ENCODE measurements around the gene AP2B1.

Gene AP2B1

GRCh38 chr17:35568561-35568960, 18.6 kb upstream of the AP2B1 start:
- Histone ChIP-seq H3K9me3 (ENCODE audit: insufficient read depth, low read length) (no peaks in the 10 kb centered on the region), H3K4me3 (ENCODE audit: low read length) (peak overlapping the region; percentile 98), H3K27me3 (ENCODE audit: low read depth, low read length) (no peaks in the 10 kb centered on the region), H3K4me2 (ENCODE audit: low read length) (peak overlapping the region; percentile 90), H3K36me3 (replicated peaks; ENCODE audit: low read depth, low read length) (no peaks in the 10 kb centered on the region), H4K20me1 (ENCODE audit: insufficient read depth, low read length) (no peaks in the 10 kb centered on the region), H3K9ac (ENCODE audit: low read length) (peak overlapping the region; percentile 86), H3K79me2 (ENCODE audit: low read length) (peaks cover 36% of the 10 kb centered on the region), H2AFZ (ENCODE audit: low read depth, low read length) (peak overlapping the region; percentile 90; the same call in 1 of the 2 replicates), H3K27ac (ENCODE audit: low read length) (no peak overlapping the region), H3K4me1 (ENCODE audit: low read length) (peaks cover 16% of the 10 kb centered on the region; the same call in 1 of the 2 replicates)
- no peak for TF ChIP-seq EZH2phosphoT487 (IDR thresholded peaks at IDR 0.05; ENCODE audit: low read depth)
- TF ChIP-seq, protein P1, sequence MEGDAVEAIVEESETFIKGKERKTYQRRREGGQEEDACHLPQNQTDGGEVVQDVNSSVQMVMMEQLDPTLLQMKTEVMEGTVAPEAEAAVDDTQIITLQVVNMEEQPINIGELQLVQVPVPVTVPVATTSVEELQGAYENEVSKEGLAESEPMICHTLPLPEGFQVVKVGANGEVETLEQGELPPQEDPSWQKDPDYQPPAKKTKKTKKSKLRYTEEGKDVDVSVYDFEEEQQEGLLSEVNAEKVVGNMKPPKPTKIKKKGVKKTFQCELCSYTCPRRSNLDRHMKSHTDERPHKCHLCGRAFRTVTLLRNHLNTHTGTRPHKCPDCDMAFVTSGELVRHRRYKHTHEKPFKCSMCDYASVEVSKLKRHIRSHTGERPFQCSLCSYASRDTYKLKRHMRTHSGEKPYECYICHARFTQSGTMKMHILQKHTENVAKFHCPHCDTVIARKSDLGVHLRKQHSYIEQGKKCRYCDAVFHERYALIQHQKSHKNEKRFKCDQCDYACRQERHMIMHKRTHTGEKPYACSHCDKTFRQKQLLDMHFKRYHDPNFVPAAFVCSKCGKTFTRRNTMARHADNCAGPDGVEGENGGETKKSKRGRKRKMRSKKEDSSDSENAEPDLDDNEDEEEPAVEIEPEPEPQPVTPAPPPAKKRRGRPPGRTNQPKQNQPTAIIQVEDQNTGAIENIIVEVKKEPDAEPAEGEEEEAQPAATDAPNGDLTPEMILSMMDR (IDR thresholded peaks at IDR 0.05; ENCODE audit: low read depth, low read length), result no peak

GRCh38 chr17:35569405-35569804, 17.7 kb upstream of the AP2B1 start:
- H3K4me2 ChIP-seq (ENCODE audit: low read length), result peak overlapping the region; percentile 90; the same call in 1 of the 2 replicates
- no peaks in the 10 kb centered on the region for H3K9me3 ChIP-seq (ENCODE audit: insufficient read depth, low read length)
- no peak overlapping the region for H3K27ac ChIP-seq (ENCODE audit: low read length)
- H3K79me2 ChIP-seq (ENCODE audit: low read length), result peaks cover 36% of the 10 kb centered on the region
- peaks cover 11% of the 10 kb centered on the region; the same call in 1 of the 2 replicates for H3K4me1 ChIP-seq (ENCODE audit: low read length)
- no peak overlapping the region for H3K9ac ChIP-seq (ENCODE audit: low read length)
- H3K27me3 ChIP-seq (ENCODE audit: low read depth, low read length), result no peaks in the 10 kb centered on the region
- H2AFZ ChIP-seq (ENCODE audit: low read depth, low read length), result no peak overlapping the region
- no peak overlapping the region for H3K4me3 ChIP-seq (ENCODE audit: low read length)
- peaks cover 2% of the 10 kb centered on the region for H3K36me3 ChIP-seq (replicated peaks; ENCODE audit: low read depth, low read length)
- H4K20me1 ChIP-seq (ENCODE audit: insufficient read depth, low read length), result no peaks in the 10 kb centered on the region
- TF ChIP-seq EZH2phosphoT487 (IDR thresholded peaks at IDR 0.05; ENCODE audit: low read depth), result no peak
- TF ChIP-seq, protein P1 (IDR thresholded peaks at IDR 0.05; ENCODE audit: low read depth, low read length), result no peak

GRCh38 chr17:35575759-35576158, 11.4 kb upstream of the AP2B1 start:
- Histone ChIP-seq H3K27ac (ENCODE audit: low read length) (no peak overlapping the region), H3K79me2 (ENCODE audit: low read length) (peaks cover 15% of the 10 kb centered on the region), H3K9ac (ENCODE audit: low read length) (no peak overlapping the region), H4K20me1 (ENCODE audit: insufficient read depth, low read length) (no peaks in the 10 kb centered on the region), H3K4me1 (ENCODE audit: low read length) (peaks cover 12% of the 10 kb centered on the region), H3K9me3 (ENCODE audit: insufficient read depth, low read length) (no peaks in the 10 kb centered on the region), H3K27me3 (ENCODE audit: low read depth, low read length) (no peaks in the 10 kb centered on the region), H3K4me2 (ENCODE audit: low read length) (no peak overlapping the region), H2AFZ (ENCODE audit: low read depth, low read length) (no peak overlapping the region), H3K36me3 (replicated peaks; ENCODE audit: low read depth, low read length) (peaks cover 9% of the 10 kb centered on the region), H3K4me3 (ENCODE audit: low read length) (no peak overlapping the region)
- no peak for TF ChIP-seq EZH2phosphoT487 (IDR thresholded peaks at IDR 0.05; ENCODE audit: low read depth)
- TF ChIP-seq, protein P1 (IDR thresholded peaks at IDR 0.05; ENCODE audit: low read depth, low read length), result no peak

DNA sequence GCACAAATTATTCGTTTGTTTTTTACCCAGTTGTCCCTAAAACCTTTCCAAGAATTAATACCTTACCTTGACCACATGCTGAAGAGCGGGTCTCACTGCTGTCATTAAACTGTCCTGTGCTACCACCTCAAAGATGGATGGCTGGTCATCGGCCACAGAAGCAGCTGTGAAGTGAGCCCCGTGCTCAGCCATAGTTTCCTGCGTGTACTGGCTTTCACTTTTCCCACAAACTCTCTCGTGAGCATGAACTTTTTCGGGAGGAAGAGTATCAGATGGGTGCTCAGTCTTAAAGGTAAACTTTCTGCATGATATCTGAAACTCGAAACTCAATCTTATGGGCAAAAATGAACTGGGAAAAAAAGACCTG, 9.3 kb upstream of the AP2B1 start:
- H3K9ac ChIP-seq (ENCODE audit: low read length), result peak overlapping the region; percentile 93
- H3K27me3 ChIP-seq (ENCODE audit: low read depth, low read length), result no peaks in the 10 kb centered on the region
- H3K4me1 ChIP-seq (ENCODE audit: low read length), result peaks cover 12% of the 10 kb centered on the region

More for the DNA sequence above, 9.3 kb upstream of the AP2B1 start:
- TF ChIP-seq EZH2phosphoT487 (IDR thresholded peaks at IDR 0.05; ENCODE audit: low read depth), result no peak
- TF ChIP-seq, protein P1 (IDR thresholded peaks at IDR 0.05; ENCODE audit: low read depth, low read length), result no peak
- Histone ChIP-seq H4K20me1 (ENCODE audit: insufficient read depth, low read length) (no peaks in the 10 kb centered on the region), H3K9me3 (ENCODE audit: insufficient read depth, low read length) (no peaks in the 10 kb centered on the region), H3K36me3 (replicated peaks; ENCODE audit: low read depth, low read length) (peaks cover 9% of the 10 kb centered on the region), H3K27ac (ENCODE audit: low read length) (peak overlapping the region; percentile 68), H3K4me3 (ENCODE audit: low read length) (peak overlapping the region; percentile 89), H2AFZ (ENCODE audit: low read depth, low read length) (peak overlapping the region; percentile 13), H3K4me2 (ENCODE audit: low read length) (peak overlapping the region; percentile 96), H3K79me2 (ENCODE audit: low read length) (peaks cover 4% of the 10 kb centered on the region; the same call in 1 of the 2 replicates)

All from OCI-LY3 (cell line).